Panc1 (cell line): Measurements from ENCODE around the gene TUBB4B. TPM values are rescaled to one million over a fixed set of nuclear protein-coding genes. Genes with fewer than 3 reads are reported as not detected.

ENCODE experiments used
- ATAC-seq: fragments of 200-7000 bp; cut with Tn5 transposase; 2 replicates; pipeline ENCODE4 v1.9.1; 2020; ENCODE audit warnings: mild to moderate bottlenecking, moderate library complexity
- BruUV-seq: library from RNA; stranded (reverse); fragments of 400-500 nt; replicated peaks from 2 replicates; lab custom pipeline; 2021; lab: Mats Ljungman, UMichigan
- CTCF ChIA-PET: fragments of 300-600 bp; sonication (Branson Sonifier 250); formaldehyde crosslinking; loops from one replicate; lab custom pipeline; 2022; ENCODE audit warnings: antibody characterized with exemption; lab: Charles Lee
- POLR2A ChIA-PET: fragments of 300-600 bp; sonication (Branson Sonifier 250); formaldehyde crosslinking; loops from one replicate; lab custom pipeline; 2022; ENCODE audit warnings: antibody characterized with exemption; lab: Charles Lee
- DNase-seq: peaks from one replicate; pipeline ENCODE4 v3.0.0-alpha.2; 2010; ENCODE audit warnings: low read depth, low spot score
- H3K27ac ChIP-seq: 2 replicates; pipeline ENCODE4 v1.5.1; 2011; ENCODE audit warnings: mild to moderate bottlenecking, low read length, inconsistent platforms
- H3K27me3 ChIP-seq: fragments of 200-500 bp; sonication (Bioruptor generic); 2 replicates; pipeline ENCODE4 v1.6.0; 2014; ENCODE audit warnings: low read length, inconsistent platforms; ENCODE audit not compliant: control insufficient read depth, insufficient read depth
- H3K36me3 ChIP-seq: fragments of 200-500 bp; sonication (Bioruptor generic); 2 replicates; pipeline ENCODE4 v1.5.1; 2014; ENCODE audit warnings: inconsistent platforms, mild to moderate bottlenecking, low read length, moderate library complexity; ENCODE audit not compliant: control insufficient read depth, insufficient read depth
- H3K4me1 ChIP-seq: 2 replicates; pipeline ENCODE4 v1.5.1; 2011; ENCODE audit warnings: inconsistent platforms, mild to moderate bottlenecking, low read length, moderate library complexity; ENCODE audit not compliant: control insufficient read depth, insufficient read depth
- H3K4me3 ChIP-seq, 2 experiments: 2 replicates each; pipeline ENCODE4 v1.5.1; 2011 to 2012; ENCODE audit warnings: low read depth in 2 of 2, low read length in 2 of 2, mild to moderate bottlenecking in 2 of 2, inconsistent platforms in 1 of 2, moderate library complexity in 1 of 2
- H3K9me3 ChIP-seq: fragments of 200-500 bp; sonication (Bioruptor generic); 2 replicates; pipeline ENCODE4 v1.5.1; 2014; ENCODE audit warnings: low read depth, mild to moderate bottlenecking, inconsistent platforms, low read length, moderate library complexity; ENCODE audit not compliant: control insufficient read depth, insufficient read depth
- POLR2AphosphoS5 ChIP-seq: IDR thresholded peaks from 2 replicates; pipeline ENCODE4 v1.6.1; 2012; ENCODE audit warnings: mild to moderate bottlenecking, low read depth, low read length, moderate library complexity
- SIN3A ChIP-seq: IDR thresholded peaks from 2 replicates; pipeline ENCODE4 v1.6.1; 2012; ENCODE audit warnings: low read depth, mild to moderate bottlenecking, low read length, moderate library complexity, borderline replicate concordance; ENCODE audit not compliant: insufficient read depth
- TCF7L2 ChIP-seq: IDR thresholded peaks from 2 replicates; pipeline ENCODE4 v1.6.1; 2011; ENCODE audit warnings: mild to moderate bottlenecking, low read depth, low read length, inconsistent platforms
- in situ Hi-C: cut with HindIII; loops from 2 replicates; pipeline ENCODE4 v1.10.0; 2016; ENCODE audit warnings: low sequenced_read_pairs, low pct_unique_long_range_greater_than_20kb
- intact Hi-C: fragments of 100-400 bp; cut with micrococcal nuclease; formaldehyde crosslinking; loops from one replicate; pipeline ENCODE4 v1.10.0; 2022; ENCODE audit not compliant: unreplicated experiment
- total RNA-seq: library from RNA; stranded (reverse); gene quantifications from one replicate; pipeline ENCODE4 v1.2.1, GENCODE V29; 2021; ENCODE audit not compliant: unreplicated experiment
- TF ChIP-seq, protein P1 (sequence below), 2 experiments: IDR thresholded peaks; 2 replicates each; pipeline ENCODE4 v1.6.1; 2011 to 2012; ENCODE audit warnings: low read depth in 2 of 2, control low read depth in 1 of 2, low read length in 1 of 2, mild to moderate bottlenecking in 1 of 2, moderate library complexity in 1 of 2; ENCODE audit not compliant: insufficient read depth in 1 of 2
- TF ChIP-seq, protein P2 (sequence below): fragments of 450-650 bp; IDR thresholded peaks from 2 replicates; pipeline ENCODE4 v1.5.1; 2017; ENCODE audit warnings: mild to moderate bottlenecking

Gene TUBB4B
- total RNA-seq, 1 experiment from 2014 or later, result 265 TPM

DNA sequence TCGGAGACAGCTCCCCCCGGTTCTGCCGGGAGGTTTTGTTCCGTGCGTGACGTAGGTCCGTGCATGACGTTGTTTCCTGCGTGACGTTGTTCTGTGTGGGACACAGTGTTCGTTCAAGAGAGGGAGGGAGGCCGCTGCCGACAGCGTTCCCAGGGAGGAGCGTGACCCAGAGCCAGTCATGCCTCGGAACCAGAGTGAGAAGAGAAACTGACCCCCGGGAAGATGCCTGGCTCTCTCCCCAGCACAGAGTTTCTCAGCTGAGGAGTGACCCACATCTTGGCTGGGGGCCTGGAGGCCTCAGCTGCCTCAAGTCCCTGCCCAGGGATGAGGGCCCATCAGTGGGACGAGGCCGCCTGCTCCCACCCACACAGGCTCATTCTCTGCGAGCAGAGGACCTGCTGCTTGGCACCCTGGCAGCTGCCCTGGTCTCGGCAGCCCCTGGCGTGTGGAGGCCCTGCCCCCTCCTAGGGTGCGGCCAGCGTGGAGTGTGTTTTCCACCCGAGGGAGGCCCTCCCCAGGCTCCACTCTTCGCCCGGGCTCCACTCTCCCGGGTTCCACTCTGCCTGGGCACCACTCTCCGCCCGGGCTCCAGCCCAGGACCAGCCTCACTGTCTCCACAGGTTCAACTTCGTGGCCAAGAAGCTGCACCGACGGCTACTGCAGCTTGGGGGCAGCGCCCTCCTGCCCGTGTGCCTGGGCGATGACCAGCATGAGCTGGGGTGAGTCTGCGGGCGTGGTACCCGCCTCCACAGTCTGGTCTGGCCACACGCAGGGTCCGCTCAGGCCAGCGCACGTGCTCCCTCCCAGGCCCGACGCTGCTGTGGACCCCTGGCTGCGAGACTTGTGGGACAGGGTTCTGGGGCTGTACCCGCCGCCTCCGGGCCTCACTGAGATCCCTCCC is 27.7 kb upstream of the TUBB4B start:
- H3K9me3 ChIP-seq, result no peaks in the 10 kb centered on the region
- no peaks in the 10 kb centered on the region for H3K27me3 ChIP-seq
- ChIA-PET CTCF (interaction anchor here (0.5 to 1.3 kb wide), 4 partner anchors 10 to 23 kb away, joined by 3 to 10 read pairs (median 4); partner anchors contain the start of gene RNF224), POLR2A (no interaction called here)
- no peak for DNase-seq
- TF ChIP-seq, protein P1, sequence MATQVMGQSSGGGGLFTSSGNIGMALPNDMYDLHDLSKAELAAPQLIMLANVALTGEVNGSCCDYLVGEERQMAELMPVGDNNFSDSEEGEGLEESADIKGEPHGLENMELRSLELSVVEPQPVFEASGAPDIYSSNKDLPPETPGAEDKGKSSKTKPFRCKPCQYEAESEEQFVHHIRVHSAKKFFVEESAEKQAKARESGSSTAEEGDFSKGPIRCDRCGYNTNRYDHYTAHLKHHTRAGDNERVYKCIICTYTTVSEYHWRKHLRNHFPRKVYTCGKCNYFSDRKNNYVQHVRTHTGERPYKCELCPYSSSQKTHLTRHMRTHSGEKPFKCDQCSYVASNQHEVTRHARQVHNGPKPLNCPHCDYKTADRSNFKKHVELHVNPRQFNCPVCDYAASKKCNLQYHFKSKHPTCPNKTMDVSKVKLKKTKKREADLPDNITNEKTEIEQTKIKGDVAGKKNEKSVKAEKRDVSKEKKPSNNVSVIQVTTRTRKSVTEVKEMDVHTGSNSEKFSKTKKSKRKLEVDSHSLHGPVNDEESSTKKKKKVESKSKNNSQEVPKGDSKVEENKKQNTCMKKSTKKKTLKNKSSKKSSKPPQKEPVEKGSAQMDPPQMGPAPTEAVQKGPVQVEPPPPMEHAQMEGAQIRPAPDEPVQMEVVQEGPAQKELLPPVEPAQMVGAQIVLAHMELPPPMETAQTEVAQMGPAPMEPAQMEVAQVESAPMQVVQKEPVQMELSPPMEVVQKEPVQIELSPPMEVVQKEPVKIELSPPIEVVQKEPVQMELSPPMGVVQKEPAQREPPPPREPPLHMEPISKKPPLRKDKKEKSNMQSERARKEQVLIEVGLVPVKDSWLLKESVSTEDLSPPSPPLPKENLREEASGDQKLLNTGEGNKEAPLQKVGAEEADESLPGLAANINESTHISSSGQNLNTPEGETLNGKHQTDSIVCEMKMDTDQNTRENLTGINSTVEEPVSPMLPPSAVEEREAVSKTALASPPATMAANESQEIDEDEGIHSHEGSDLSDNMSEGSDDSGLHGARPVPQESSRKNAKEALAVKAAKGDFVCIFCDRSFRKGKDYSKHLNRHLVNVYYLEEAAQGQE (IDR thresholded peaks at IDR 0.05; ENCODE audit: insufficient read depth in 1 of 2, low read depth in 2 of 2, low read length in 1 of 2), result no peak
- TF ChIP-seq, protein P2, sequence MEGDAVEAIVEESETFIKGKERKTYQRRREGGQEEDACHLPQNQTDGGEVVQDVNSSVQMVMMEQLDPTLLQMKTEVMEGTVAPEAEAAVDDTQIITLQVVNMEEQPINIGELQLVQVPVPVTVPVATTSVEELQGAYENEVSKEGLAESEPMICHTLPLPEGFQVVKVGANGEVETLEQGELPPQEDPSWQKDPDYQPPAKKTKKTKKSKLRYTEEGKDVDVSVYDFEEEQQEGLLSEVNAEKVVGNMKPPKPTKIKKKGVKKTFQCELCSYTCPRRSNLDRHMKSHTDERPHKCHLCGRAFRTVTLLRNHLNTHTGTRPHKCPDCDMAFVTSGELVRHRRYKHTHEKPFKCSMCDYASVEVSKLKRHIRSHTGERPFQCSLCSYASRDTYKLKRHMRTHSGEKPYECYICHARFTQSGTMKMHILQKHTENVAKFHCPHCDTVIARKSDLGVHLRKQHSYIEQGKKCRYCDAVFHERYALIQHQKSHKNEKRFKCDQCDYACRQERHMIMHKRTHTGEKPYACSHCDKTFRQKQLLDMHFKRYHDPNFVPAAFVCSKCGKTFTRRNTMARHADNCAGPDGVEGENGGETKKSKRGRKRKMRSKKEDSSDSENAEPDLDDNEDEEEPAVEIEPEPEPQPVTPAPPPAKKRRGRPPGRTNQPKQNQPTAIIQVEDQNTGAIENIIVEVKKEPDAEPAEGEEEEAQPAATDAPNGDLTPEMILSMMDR, result peak; percentile 69
- TF ChIP-seq SIN3A (no peak), TCF7L2 (no peak)
- intact Hi-C loops, result no loop called here
- H3K36me3 ChIP-seq, result no peaks in the 10 kb centered on the region
- peaks cover 8% of the 10 kb centered on the region for H3K4me1 ChIP-seq
- no TSS peak for BruUV-seq
- no peak overlapping the region for H3K4me3 ChIP-seq
- H3K27ac ChIP-seq, result no peak overlapping the region
- in situ Hi-C loops, result no loop called here
- no peak for ATAC-seq

DNA sequence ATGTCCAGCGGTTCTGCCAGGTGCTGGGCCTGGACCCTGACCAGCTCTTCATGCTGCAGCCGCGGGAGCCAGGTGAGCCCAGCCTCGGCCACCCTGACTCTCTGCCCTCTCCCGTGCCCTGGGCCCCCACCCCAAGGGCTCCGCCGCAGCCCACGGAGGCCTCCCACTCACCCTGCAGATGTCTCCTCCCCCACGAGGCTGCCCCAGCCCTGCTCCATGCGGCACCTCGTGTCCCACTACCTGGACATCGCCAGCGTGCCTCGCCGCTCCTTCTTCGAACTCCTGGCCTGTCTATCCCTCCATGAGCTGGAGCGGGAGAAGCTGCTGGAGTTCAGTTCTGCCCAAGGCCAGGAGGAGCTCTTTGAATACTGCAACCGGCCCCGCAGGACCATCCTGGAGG is 26.5 kb upstream of the TUBB4B start:
- ChIA-PET CTCF (interaction anchor here (1.3 kb wide), 1 partner anchor 13 kb away, joined by 6 read pairs; the partner anchor contains the start of gene RNF224), POLR2A (no interaction called here)
- intact Hi-C loops (no loop called here), in situ Hi-C loops (no loop called here)
- Histone ChIP-seq H3K4me3 (no peak overlapping the region), H3K36me3 (no peaks in the 10 kb centered on the region), H3K9me3 (no peaks in the 10 kb centered on the region), H3K27ac (no peak overlapping the region), H3K4me1 (peaks cover 18% of the 10 kb centered on the region), H3K27me3 (no peaks in the 10 kb centered on the region)
- TF ChIP-seq, protein P2, result no peak
- TF ChIP-seq POLR2AphosphoS5 (no peak), TCF7L2 (no peak), SIN3A (no peak)
- TF ChIP-seq, protein P1 (IDR thresholded peaks at IDR 0.05; ENCODE audit: insufficient read depth in 1 of 2, low read depth in 2 of 2, low read length in 1 of 2), result no peak
- no peak for DNase-seq
- BruUV-seq, result no TSS peak
- no peak for ATAC-seq
